Neural cell (in vitro differentiated cells): ENCODE results near the gene HELT.
"Not testable (repeated sequence)": the region's sequence is repeated elsewhere in the genome, so short reads cannot be mapped to it uniquely, and the experiment has no call there.

Source experiments
- CTCF ChIP-seq: fragments of 450-650 bp; IDR thresholded peaks from 2 replicates; pipeline ENCODE4 v1.5.1; 2014; ENCODE audit warnings: antibody characterized with exemption, mild to moderate bottlenecking, moderate library complexity; ENCODE audit not compliant: poor library complexity, severe bottlenecking
- RAD21 ChIP-seq: fragments of 450-650 bp; conservative IDR thresholded peaks from 2 replicates; pipeline ENCODE4 v1.6.1; 2014; ENCODE audit warnings: antibody characterized with exemption, mild to moderate bottlenecking, moderate library complexity

DNA sequence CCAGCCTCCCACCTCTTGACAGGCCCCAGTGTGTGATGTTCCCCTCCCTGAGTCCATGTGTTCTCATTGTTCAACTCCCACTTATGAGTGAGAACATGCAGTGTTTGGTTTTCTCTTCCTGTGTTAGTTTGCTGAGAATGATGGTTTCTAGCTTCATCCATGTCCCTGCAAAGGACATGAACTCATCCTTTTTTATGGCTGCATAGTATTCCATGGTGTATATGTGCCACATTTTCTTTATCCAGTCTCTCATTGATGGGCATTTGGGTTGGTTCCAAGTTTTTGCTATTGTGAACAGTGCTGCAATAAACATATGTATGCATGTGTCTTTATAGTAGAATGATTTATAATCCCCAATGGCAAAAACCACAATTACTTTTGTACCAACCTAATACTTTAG, 20.6 kb upstream of the HELT start:
- not testable (repeated sequence) for TF ChIP-seq RAD21, CTCF
